ENCODE results near the gene OLFML2A.

- TF ChIP-seq YY1 (IDR thresholded peaks at IDR 0.05; ENCODE audit: insufficient read depth, insufficient replicate concordance, low read depth, low read length) (no peak), ZNF10 (CRISPR knock-in tag; IDR thresholded peaks at IDR 0.05; ENCODE audit: borderline replicate concordance, low read depth) (no peak), TAF1 (CRISPR knock-in tag; IDR thresholded peaks at IDR 0.05) (no peak), ZNF501 (CRISPR knock-in tag; IDR thresholded peaks at IDR 0.05) (no peak), JUN (CRISPR knock-in tag; IDR thresholded peaks at IDR 0.05) (no peak), ELF4 (CRISPR knock-in tag; IDR thresholded peaks at IDR 0.05; ENCODE audit: borderline replicate concordance) (no peak), CTCF (CRISPR knock-in tag; IDR thresholded peaks at IDR 0.05) (peak; percentile 68; the same call in 1 of the 2 replicates), NR2F6 (IDR thresholded peaks at IDR 0.05) (no peak), NR2F6 (CRISPR knock-in tag; IDR thresholded peaks at IDR 0.05) (no peak)
These were observed at the start of gene OLFML2A for GRCh38 chr9:124776954-124777648.

All from HepG2 (cell line).